Lower leg skin (tissue), 4 donors: ENCODE results near the gene PDE6B. TPM values are rescaled to one million over a fixed set of nuclear protein-coding genes. Genes with fewer than 3 reads are reported as not detected.

Experiments
- DNase-seq, 2 donors: peaks; one replicate each; pipeline ENCODE4 v3.0.0-alpha.2; 2019; ENCODE audit warnings: low spot score in 2 of 2
- H3K4me3 ChIP-seq: fragments of 200-600 bp; sonication (generic); 2 replicates; pipeline ENCODE4 v1.5.1; 2017; ENCODE audit warnings: mild to moderate bottlenecking, low read depth; ENCODE audit not compliant: poor library complexity, severe bottlenecking
- CTCF ChIP-seq, 3 donors: fragments of 450-650 bp; IDR thresholded peaks; one replicate each; pipeline ENCODE4 v1.5.1; 2016; ENCODE audit warnings: antibody characterized with exemption in 3 of 3, mild to moderate bottlenecking in 3 of 3, moderate library complexity in 2 of 3
- POLR2A ChIP-seq, 2 donors: fragments of 450-650 bp; IDR thresholded peaks; one replicate each; pipeline ENCODE4 v1.6.1; 2016 to 2017; ENCODE audit warnings: antibody characterized with exemption in 2 of 2, mild to moderate bottlenecking in 1 of 2, moderate library complexity in 1 of 2
- WGBS, 2 donors: methylation state at CpG; one replicate each; pipeline ENCODE4 v1.1.5; 2018; 5-methylcytosine and 5-hydroxymethylcytosine counted together
- intact Hi-C: fragments of 100-400 bp; cut with DNase I; formaldehyde crosslinking; loops from one replicate; pipeline ENCODE4 v1.15.0; 2023; ENCODE audit warnings: low total_unique reads
- total RNA-seq, 4 donors: library from RNA; depleted of rRNA; stranded (reverse); fragments of >200 nt; gene quantifications; one replicate each; pipeline ENCODE4 v1.1.0, GENCODE V29; 2016

PDE6B gene
- total RNA-seq, 4 donors from 2014 or later, result 0.59 to 1.5 TPM; not detected in 2

GRCh38 chr4:680091-680490, 54.7 kb downstream of the PDE6B start:
- DNase-seq, result no peak
- no peak overlapping the region for H3K4me3 ChIP-seq
- TF ChIP-seq POLR2A (IDR thresholded peaks at IDR 0.05), result no peak
- no peak for TF ChIP-seq CTCF (IDR thresholded peaks at IDR 0.05)
- intact Hi-C loops, result no loop called here
- WGBS, 2 donors, result 63 to 78% methylated on average over 9 of the region's 9 CpGs

GRCh38 chr4:680551-680927, 55.2 kb downstream of the PDE6B start:
- 50 to 85% methylated on average over 13 to 16 of the region's 17 CpGs for WGBS, 2 donors
- no peak overlapping the region for H3K4me3 ChIP-seq
- TF ChIP-seq CTCF (IDR thresholded peaks at IDR 0.05), result no peak
- intact Hi-C loops, result no loop called here
- peak in 1 of 2 donors; percentile 90 for DNase-seq

GRCh38 chr4:680928-681645, 55.7 kb downstream of the PDE6B start:
- intact Hi-C loops, result no loop called here
- 28% methylated on average over 16 of the region's 62 CpGs; no CpG with 5 or more reads in 1 of the 2 donors for WGBS, 2 donors
- DNase-seq, result peak in 1 of 2 donors; percentile 96
- H3K4me3 ChIP-seq, result no peak overlapping the region
- no peak for TF ChIP-seq POLR2A (IDR thresholded peaks at IDR 0.05)
- TF ChIP-seq CTCF (IDR thresholded peaks at IDR 0.05), result no peak

DNA sequence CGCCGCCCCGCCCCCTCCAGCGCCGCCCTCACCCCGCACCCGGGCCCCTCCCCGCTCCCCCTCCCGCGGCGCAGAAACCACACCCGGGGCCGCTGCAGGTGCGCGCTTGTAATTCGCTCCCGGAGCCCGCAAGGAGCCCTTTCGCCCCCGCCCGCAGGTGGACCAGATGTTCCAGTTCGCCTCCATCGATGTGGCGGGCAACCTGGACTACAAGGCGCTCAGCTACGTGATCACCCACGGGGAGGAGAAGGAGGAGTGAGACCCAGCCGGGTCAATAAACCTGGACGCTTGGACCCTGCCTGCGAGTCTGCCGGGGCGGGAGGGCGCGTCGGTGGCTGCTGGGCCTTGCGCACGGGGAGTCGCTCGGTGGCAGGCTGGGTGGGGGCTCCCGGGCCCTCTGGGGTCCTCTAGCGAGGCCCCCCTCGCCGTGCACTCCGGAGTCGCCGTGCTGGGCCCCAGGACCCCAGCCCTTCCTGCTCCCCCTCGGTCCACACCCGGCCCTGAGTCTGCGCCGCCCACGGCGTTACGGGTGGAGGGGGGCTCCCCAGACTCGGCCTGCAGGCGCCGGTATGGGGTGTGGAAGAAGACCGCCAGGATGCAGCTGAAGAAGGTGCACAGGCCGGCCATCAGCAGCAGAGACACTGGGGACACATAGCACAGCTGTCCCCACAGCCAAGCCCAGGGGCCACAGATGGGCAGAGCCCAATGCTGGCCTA, 56.5 kb downstream of the PDE6B start:
- intact Hi-C loops, result no loop called here
- peak in 1 of 2 donors; percentile 92 for DNase-seq
- TF ChIP-seq POLR2A (IDR thresholded peaks at IDR 0.05) (no peak), CTCF (IDR thresholded peaks at IDR 0.05) (no peak)
- no peak overlapping the region for H3K4me3 ChIP-seq
- 48 to 78% methylated on average over 16 to 30 of the region's 58 CpGs for WGBS, 2 donors

DNA sequence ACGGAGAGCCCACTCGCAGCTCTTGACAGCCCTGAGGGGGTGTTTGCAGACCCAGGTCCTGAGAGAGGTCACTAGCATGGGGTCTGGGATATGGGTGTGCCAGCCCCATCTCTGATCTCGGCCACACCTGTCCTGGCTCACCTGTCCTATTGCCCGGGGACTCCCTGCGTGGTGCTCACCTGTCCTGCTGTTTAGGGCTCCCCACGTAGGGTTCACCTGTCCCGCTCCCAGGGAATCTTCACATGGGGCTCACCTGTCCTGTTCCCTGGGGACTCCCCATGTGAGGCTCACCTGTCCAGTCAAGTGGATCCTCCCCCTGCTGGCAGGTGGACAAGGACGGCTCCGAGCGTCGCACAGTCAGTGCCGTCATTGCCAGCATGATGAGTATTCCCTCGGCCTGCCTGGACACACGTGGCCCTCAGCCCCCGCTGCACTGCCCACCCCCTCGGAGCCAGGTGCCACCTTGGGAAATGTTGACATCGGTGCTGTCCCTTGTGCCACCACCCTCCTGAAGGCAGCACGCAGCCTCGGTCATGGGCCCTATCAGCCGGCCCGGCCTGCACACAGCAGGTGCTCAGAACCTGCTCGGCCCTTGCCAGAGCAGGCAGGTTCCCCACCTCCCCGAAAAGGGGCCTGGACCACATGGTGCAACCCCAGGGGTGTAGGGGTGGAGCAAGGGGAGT, 57.3 kb downstream of the PDE6B start:
- no peak overlapping the region for H3K4me3 ChIP-seq
- peak in 1 of 2 donors; percentile 86 for DNase-seq
- TF ChIP-seq CTCF (IDR thresholded peaks at IDR 0.05) (no peak), POLR2A (IDR thresholded peaks at IDR 0.05) (no peak)
- 83 to 85% methylated on average over 9 to 11 of the region's 23 CpGs for WGBS, 2 donors
- intact Hi-C loops, result no loop called here
